ENCODE results near the gene BAIAP3. TPM values are rescaled to one million over a fixed set of nuclear protein-coding genes. Genes with fewer than 3 reads are reported as not detected.

Gene BAIAP3
- total RNA-seq, 1 donor from 2014 or later = 4.2 TPM

- DNase-seq (ENCODE audit: extremely low spot score in 2 of 2) = no peak
- H3K27me3 ChIP-seq = no peaks in the 10 kb centered on the region
- intact Hi-C loops (cut with DNase I) = no loop called here
- no peaks in the 10 kb centered on the region for H3K9me3 ChIP-seq
- no peak overlapping the region for H3K27ac ChIP-seq
- H3K36me3 ChIP-seq = peaks cover 0 to 20% of the 10 kb centered on the region in 2 donors
- no peak overlapping the region for H3K4me3 ChIP-seq
- H3K4me1 ChIP-seq = peaks cover 15% of the 10 kb centered on the region
- no peak for TF ChIP-seq POLR2A (IDR thresholded peaks at IDR 0.05)
- no peak for TF ChIP-seq CTCF (IDR thresholded peaks at IDR 0.05)
- TF ChIP-seq POLR2AphosphoS5 (IDR thresholded peaks at IDR 0.05; ENCODE audit: insufficient read depth in 1 of 2, low read depth in 1 of 2) = no peak
Observed at GRCh38 chr16:1374418-1375297, 41.2 kb downstream of the BAIAP3 start.

GRCh38 chr16:1375298-1375640, 41.8 kb downstream of the BAIAP3 start:
- no peaks in the 10 kb centered on the region for H3K9me3 ChIP-seq
- no peaks in the 10 kb centered on the region for H3K27me3 ChIP-seq
- peaks cover 21% of the 10 kb centered on the region for H3K4me1 ChIP-seq
- TF ChIP-seq CTCF (IDR thresholded peaks at IDR 0.05) = no peak
- no peak for TF ChIP-seq POLR2A (IDR thresholded peaks at IDR 0.05)
- TF ChIP-seq POLR2AphosphoS5 (IDR thresholded peaks at IDR 0.05; ENCODE audit: insufficient read depth in 1 of 2, low read depth in 1 of 2) = no peak
- no peak overlapping the region for H3K27ac ChIP-seq
- intact Hi-C loops (cut with DNase I) = no loop called here
- peaks cover 0 to 14% of the 10 kb centered on the region in 2 donors for H3K36me3 ChIP-seq
- no peak for DNase-seq (ENCODE audit: extremely low spot score in 2 of 2)
- no peak overlapping the region for H3K4me3 ChIP-seq

- Histone ChIP-seq H3K4me3 (no peak overlapping the region), H3K27ac (no peak overlapping the region), H3K36me3 (peaks cover 0 to 15% of the 10 kb centered on the region in 2 donors), H3K4me1 (peaks cover 21% of the 10 kb centered on the region), H3K9me3 (no peaks in the 10 kb centered on the region), H3K27me3 (no peaks in the 10 kb centered on the region)
- no peak for DNase-seq (ENCODE audit: extremely low spot score in 2 of 2)
- TF ChIP-seq POLR2A (IDR thresholded peaks at IDR 0.05) (no peak), POLR2AphosphoS5 (IDR thresholded peaks at IDR 0.05; ENCODE audit: insufficient read depth in 1 of 2, low read depth in 1 of 2) (no peak), CTCF (IDR thresholded peaks at IDR 0.05) (no peak)
- intact Hi-C loops (cut with DNase I) = no loop called here
Observed at GRCh38 chr16:1375741-1376410, 42.4 kb downstream of the BAIAP3 start.

- Histone ChIP-seq H3K27ac (no peak overlapping the region), H3K4me3 (no peak overlapping the region), H3K9me3 (no peaks in the 10 kb centered on the region), H3K27me3 (no peaks in the 10 kb centered on the region), H3K4me1 (peaks cover 21% of the 10 kb centered on the region), H3K36me3 (peaks cover 0 to 24% of the 10 kb centered on the region in 2 donors)
- intact Hi-C loops (cut with DNase I) = no loop called here
- TF ChIP-seq POLR2AphosphoS5 (IDR thresholded peaks at IDR 0.05; ENCODE audit: insufficient read depth in 1 of 2, low read depth in 1 of 2) (no peak), CTCF (IDR thresholded peaks at IDR 0.05) (no peak), POLR2A (IDR thresholded peaks at IDR 0.05) (no peak)
- DNase-seq (ENCODE audit: extremely low spot score in 2 of 2) = no peak
Observed at GRCh38 chr16:1377406-1378010, 44.1 kb downstream of the BAIAP3 start.
